ENCODE results near the gene PROSER1. TPM values are rescaled to one million over a fixed set of nuclear protein-coding genes. Genes with fewer than 3 reads are reported as not detected.
"Not testable (repeated sequence)": the region's sequence is repeated elsewhere in the genome, so short reads cannot be mapped to it uniquely, and the experiment has no call there.

The PROSER1 gene
- 10 to 100 TPM; 58.6 to 70.2 (median 61.7) TPM for total RNA-seq
- total RNA-seq (2013): 42.5 TPM

- Mint-ChIP-seq H3K27ac (peak within 1 kb of the TSS; percentile 96), H3K4me1 (peaks cover 59 to 72% of the 10 kb centered on the region in 2 donors), H3K36me3 (peaks cover 7% of the 10 kb centered on the region), H3K9me3 (no peaks in the 10 kb centered on the region), H3K27me3 (ENCODE audit: low read depth in 2 of 2) (no peaks in the 10 kb centered on the region), H3K4me3 (peak within 1 kb of the TSS; percentile 93)
- Histone ChIP-seq H3K27me3 (ENCODE audit: control insufficient read depth, insufficient read depth, low read length) (no peaks in the 10 kb centered on the region), H3K4me3 (ENCODE audit: low read length) (peak within 1 kb of the TSS; percentile 60), H3K4me1 (ENCODE audit: control insufficient read depth, insufficient read depth, low read length) (peaks cover 4% of the 10 kb centered on the region), H3K9me3 (ENCODE audit: control insufficient read depth, insufficient read depth, low read length) (no peaks in the 10 kb centered on the region), H3K36me3 (ENCODE audit: control insufficient read depth, insufficient read depth, low read length) (peaks cover 2% of the 10 kb centered on the region), H3K27ac (ENCODE audit: low read length) (peak within 1 kb of the TSS; percentile 92)
- DNase-seq: peak; percentile 75 to 92
- intact Hi-C loops (cut with micrococcal nuclease): loop anchor here (5.0 to 10.0 kb wide), 3 partner anchors 617 to 1629 kb away; partner anchors contain the start of genes COG6, FOXO1 and UFM1
- TF ChIP-seq, protein P1, sequence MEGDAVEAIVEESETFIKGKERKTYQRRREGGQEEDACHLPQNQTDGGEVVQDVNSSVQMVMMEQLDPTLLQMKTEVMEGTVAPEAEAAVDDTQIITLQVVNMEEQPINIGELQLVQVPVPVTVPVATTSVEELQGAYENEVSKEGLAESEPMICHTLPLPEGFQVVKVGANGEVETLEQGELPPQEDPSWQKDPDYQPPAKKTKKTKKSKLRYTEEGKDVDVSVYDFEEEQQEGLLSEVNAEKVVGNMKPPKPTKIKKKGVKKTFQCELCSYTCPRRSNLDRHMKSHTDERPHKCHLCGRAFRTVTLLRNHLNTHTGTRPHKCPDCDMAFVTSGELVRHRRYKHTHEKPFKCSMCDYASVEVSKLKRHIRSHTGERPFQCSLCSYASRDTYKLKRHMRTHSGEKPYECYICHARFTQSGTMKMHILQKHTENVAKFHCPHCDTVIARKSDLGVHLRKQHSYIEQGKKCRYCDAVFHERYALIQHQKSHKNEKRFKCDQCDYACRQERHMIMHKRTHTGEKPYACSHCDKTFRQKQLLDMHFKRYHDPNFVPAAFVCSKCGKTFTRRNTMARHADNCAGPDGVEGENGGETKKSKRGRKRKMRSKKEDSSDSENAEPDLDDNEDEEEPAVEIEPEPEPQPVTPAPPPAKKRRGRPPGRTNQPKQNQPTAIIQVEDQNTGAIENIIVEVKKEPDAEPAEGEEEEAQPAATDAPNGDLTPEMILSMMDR (IDR thresholded peaks at IDR 0.05): no peak
- under 1% methylated on average over 38 of the region's 41 CpGs for WGBS (ENCODE audit: insufficient coverage)
- peak; percentile 77 to 91 (median 80) for ATAC-seq
These were observed at the start of gene PROSER1, which contains the start of gene NHLRC3 for GRCh38 chr13:39037880-39038568. Gene PROSER1 (minus strand): TSS chr13:39038089. CDS start chr13:39037242, 847 bp downstream. Gene NHLRC3 (plus strand): TSS chr13:39038456. CDS start chr13:39038640, 184 bp downstream.

- H3K36me3 ChIP-seq (ENCODE audit: control insufficient read depth, insufficient read depth, low read length); H3K27ac ChIP-seq (ENCODE audit: low read length); intact Hi-C loops (cut with micrococcal nuclease); H3K4me3 ChIP-seq (ENCODE audit: low read length); DNase-seq; H3K36me3 Mint-ChIP-seq; ATAC-seq; H3K4me3 Mint-ChIP-seq; H3K27me3 Mint-ChIP-seq (ENCODE audit: low read depth in 2 of 2); H3K9me3 Mint-ChIP-seq; H3K27me3 ChIP-seq (ENCODE audit: control insufficient read depth, insufficient read depth, low read length); H3K4me1 ChIP-seq (ENCODE audit: control insufficient read depth, insufficient read depth, low read length); H3K4me1 Mint-ChIP-seq; H3K27ac Mint-ChIP-seq; H3K9me3 ChIP-seq (ENCODE audit: control insufficient read depth, insufficient read depth, low read length): not testable (repeated sequence)
- 38% methylated on average over 1 of the region's 1 CpG for WGBS (ENCODE audit: insufficient coverage)
These were observed 48.5 kb upstream of the PROSER1 start for GRCh38 chr13:39086251-39086945.

GRCh38 chr13:39073983-39074382 lies 36.1 kb upstream of the PROSER1 start:
- Mint-ChIP-seq H3K9me3 (peaks cover 6 to 12% of the 10 kb centered on the region in 2 donors), H3K27me3 (ENCODE audit: low read depth in 2 of 2) (peaks cover 17 to 38% of the 10 kb centered on the region in 2 donors), H3K4me3 (no peak overlapping the region), H3K36me3 (peaks cover 39% of the 10 kb centered on the region), H3K27ac (no peak overlapping the region), H3K4me1 (no peaks in the 10 kb centered on the region)
- ATAC-seq (no peak), DNase-seq (no peak)
- WGBS (ENCODE audit: insufficient coverage): 58% methylated on average over 3 of the region's 3 CpGs
- H3K4me3 ChIP-seq (ENCODE audit: low read length): no peak overlapping the region
- intact Hi-C loops (cut with micrococcal nuclease): no loop called here
- no peaks in the 10 kb centered on the region for H3K9me3 ChIP-seq (ENCODE audit: control insufficient read depth, insufficient read depth, low read length)
- no peaks in the 10 kb centered on the region for H3K4me1 ChIP-seq (ENCODE audit: control insufficient read depth, insufficient read depth, low read length)
- TF ChIP-seq, protein P1 (IDR thresholded peaks at IDR 0.05): no peak
- no peak overlapping the region for H3K27ac ChIP-seq (ENCODE audit: low read length)
- H3K27me3 ChIP-seq (ENCODE audit: control insufficient read depth, insufficient read depth, low read length): peaks cover 5% of the 10 kb centered on the region
- H3K36me3 ChIP-seq (ENCODE audit: control insufficient read depth, insufficient read depth, low read length): no peaks in the 10 kb centered on the region

- Mint-ChIP-seq H3K4me3 (no peak overlapping the region), H3K27me3 (ENCODE audit: low read depth in 2 of 2) (peaks cover 17 to 38% of the 10 kb centered on the region in 2 donors), H3K9me3 (peaks cover 6 to 12% of the 10 kb centered on the region in 2 donors), H3K27ac (no peak overlapping the region), H3K36me3 (peaks cover 38% of the 10 kb centered on the region), H3K4me1 (no peaks in the 10 kb centered on the region)
- peaks cover 5% of the 10 kb centered on the region for H3K27me3 ChIP-seq (ENCODE audit: control insufficient read depth, insufficient read depth, low read length)
- WGBS (ENCODE audit: insufficient coverage): 75% methylated on average over 2 of the region's 2 CpGs
- H3K4me3 ChIP-seq (ENCODE audit: low read length): no peak overlapping the region
- ATAC-seq (no peak), DNase-seq (no peak)
- no peaks in the 10 kb centered on the region for H3K4me1 ChIP-seq (ENCODE audit: control insufficient read depth, insufficient read depth, low read length)
- H3K36me3 ChIP-seq (ENCODE audit: control insufficient read depth, insufficient read depth, low read length): no peaks in the 10 kb centered on the region
- intact Hi-C loops (cut with micrococcal nuclease): no loop called here
- H3K9me3 ChIP-seq (ENCODE audit: control insufficient read depth, insufficient read depth, low read length): no peaks in the 10 kb centered on the region
- TF ChIP-seq, protein P1 (IDR thresholded peaks at IDR 0.05): no peak
- H3K27ac ChIP-seq (ENCODE audit: low read length): no peak overlapping the region
These were observed 35.0 kb upstream of the PROSER1 start for GRCh38 chr13:39072842-39073241.

All from natural killer cell (primary cell).